ENCODE measurements around the gene ASAP2.

ASAP2 gene

GRCh38 chr2:9205963-9206948, at the start of gene ASAP2:
Gene ASAP2 (plus strand): TSS chr2:9206812. CDS start chr2:9207105, 293 bp downstream.
- no peak for DNase-seq (ENCODE audit: low read depth in 2 of 2)

DNA sequence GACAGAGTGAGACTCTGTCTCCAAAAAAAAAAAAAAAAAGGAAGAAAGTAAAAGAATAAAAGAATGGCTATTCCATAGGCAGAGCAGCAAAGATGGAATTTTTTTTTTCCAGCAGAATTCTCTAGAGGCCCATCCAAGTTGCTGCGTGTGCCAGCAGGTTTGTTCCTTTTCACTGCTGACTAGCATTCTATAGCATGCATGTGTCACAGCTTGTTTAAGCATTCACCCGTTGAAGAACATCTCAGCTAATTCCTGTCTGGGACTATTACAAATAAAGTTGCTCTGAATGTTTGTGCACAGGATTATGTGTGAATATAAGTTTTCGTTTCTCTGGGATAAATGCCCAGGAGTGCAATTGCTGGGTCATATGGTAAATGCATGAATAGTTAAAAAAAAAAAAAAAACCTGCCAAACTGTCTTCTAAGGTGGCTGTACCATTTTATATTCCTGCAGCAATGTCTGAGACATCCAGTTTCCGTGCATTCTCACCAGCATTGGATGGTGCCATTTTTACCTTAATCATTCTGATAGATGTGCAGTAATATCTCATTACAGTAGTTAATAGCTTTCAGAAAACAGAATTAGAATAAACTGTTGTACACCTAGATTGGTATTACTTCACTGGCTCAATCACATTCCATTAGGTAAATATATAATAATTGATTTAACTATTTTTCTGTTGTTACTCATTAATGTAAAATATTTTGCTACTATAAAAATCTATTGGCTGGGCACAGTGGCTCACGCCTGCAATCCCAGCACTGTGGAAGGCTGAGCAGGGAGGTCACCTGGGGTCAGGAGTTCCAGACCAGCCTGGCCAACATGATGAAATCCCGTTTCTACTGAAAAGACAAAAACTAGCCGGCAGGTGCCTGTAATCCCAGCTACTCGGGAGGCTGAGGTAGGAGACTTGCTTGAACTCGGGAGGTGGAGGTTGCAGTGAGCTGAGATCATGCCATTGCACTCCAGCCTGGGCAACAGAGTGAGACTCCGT, 47.5 kb upstream of the ASAP2 start:
- no peak for DNase-seq (ENCODE audit: low read depth in 2 of 2)

GRCh38 chr2:9160732-9161131, 45.9 kb upstream of the ASAP2 start:
- DNase-seq (ENCODE audit: low read depth in 2 of 2), result no peak

GRCh38 chr2:9162841-9163240, 43.8 kb upstream of the ASAP2 start:
- DNase-seq (ENCODE audit: low read depth in 2 of 2), result no peak

DNA sequence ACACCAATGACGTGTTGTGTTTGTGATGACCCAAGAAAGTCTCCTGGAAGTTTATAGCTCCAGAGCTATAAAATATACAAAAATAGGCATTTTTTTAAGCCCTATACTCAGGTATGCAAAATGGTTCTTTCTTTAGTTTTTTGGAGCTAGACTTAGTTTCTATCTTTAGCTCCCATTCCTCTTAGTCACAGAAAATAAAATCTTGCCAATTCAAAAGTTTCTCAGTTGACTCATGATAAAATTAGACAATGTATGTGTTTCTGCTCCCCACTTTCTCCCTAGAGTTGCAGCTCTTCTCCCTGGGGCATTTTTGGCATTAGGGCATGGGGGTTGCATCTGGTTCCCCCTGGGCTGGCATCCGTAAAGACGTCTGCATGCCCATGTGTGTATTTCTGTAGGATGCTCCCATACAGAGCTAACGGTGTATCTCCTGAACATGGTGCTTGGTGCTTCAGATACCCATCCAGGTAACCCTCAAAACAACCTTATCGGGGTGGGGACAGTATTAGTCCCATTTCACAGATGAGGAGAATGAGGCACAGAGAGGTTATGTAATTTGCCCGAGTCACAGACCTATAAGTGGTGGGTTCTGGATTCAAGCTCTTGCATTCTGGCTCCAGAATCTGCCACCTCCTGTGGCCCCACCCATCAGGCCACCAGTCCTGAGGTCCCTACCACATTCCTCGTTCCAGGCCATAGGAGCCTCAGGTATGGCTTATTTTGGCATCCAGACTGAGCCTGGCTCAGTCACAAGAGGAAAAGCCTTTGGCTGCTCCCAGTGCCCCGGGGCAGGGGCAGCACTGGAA, 43.1 kb upstream of the ASAP2 start:
- peak in 1 of 2 experiments; percentile 57 for DNase-seq (ENCODE audit: low read depth in 2 of 2)

DNA sequence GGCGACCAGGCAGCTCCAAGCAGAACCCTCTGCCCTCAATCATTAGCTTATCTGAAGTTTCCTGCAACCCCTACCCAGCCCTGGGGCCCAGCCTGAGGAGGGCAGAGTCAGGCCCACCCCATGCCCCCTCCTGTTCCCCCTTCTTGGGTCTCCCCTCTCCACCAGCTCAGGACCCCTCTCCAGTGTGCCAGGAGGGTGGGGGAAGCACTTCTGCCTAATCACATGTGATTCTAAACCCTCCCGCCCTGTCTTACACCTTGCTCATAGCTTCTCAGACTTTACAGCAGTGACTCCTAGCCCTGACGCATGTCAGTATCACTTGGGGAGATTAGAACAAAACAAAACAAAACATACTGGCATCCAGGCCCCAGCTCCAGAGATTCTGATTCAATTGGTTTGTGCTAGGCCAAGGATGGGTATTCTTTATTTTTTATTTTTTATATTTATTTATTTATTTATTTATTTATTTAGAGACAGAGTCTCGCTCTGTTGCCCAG, 42.5 kb upstream of the ASAP2 start:
- no peak for DNase-seq (ENCODE audit: low read depth in 2 of 2)

DNA sequence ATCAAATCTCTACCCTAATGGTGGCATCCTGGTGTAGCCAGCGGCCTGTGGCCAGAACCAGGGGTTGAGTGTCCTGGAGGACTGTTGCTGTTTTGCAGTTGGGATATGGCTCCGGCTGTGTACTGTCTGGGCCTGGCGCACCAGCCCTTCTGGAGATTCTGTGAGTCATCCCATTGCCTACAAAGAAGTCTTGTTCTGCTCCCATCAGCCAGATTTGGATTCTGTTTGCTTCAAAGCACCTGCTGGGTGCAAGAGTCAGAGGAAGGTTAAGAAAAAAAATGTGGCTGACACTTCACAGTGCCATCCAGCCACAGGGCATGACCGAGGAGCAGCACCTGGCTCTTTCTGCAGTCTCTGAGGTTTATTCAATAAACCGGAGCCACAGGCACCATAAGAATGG, 41.0 kb upstream of the ASAP2 start:
- no peak for DNase-seq (ENCODE audit: low read depth in 2 of 2)

- DNase-seq (ENCODE audit: low read depth in 2 of 2), result no peak
These were observed 39.8 kb upstream of the ASAP2 start for GRCh38 chr2:9166579-9167377.

DNA sequence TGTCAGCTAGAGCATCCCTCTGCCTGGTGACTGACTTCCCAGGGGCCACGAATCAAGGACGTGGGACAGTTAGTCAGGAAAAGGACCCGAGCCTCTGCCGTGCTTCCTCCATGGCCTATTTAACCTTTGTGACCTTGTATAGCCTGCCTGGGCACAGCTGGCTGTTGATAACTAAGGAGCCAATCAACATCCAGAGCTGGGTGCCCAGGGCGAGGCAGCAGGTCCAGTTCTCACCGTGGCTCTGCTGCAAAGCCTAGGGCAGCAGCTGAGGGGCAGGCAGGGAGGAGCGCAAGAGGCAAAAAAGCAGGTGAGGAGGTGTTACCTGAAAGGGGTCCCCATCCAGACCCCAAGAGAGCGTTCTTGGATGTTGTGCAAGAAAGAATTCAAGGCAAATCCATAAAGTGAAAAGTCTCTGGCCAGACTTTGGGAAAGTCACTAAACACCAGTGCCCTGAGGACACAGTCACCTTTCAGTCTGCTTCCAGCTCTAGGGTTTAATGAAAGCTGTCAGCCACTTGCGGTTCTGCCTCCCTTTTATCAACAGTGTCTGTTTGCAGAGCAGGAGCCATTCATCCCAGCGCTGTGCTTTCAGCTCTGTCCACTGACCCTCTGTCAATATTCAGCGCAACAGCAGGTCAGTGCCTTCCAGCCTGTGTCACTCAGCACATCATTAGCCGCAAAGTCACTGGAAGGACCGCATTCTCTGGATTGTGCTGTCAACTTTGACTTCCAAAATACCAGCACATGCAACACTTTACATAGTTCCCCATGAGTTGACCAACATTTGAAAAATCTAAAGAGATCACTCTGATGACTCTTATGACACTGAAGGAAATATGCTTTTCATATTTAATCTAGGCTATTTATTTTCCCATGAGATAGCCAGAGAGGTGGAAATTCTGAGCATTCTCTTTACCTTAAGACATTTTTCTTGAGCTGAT, 38.6 kb upstream of the ASAP2 start:
- DNase-seq (ENCODE audit: low read depth in 2 of 2), result no peak

GRCh38 chr2:9168821-9169221, 37.8 kb upstream of the ASAP2 start:
- no peak for DNase-seq (ENCODE audit: low read depth in 2 of 2)

DNA sequence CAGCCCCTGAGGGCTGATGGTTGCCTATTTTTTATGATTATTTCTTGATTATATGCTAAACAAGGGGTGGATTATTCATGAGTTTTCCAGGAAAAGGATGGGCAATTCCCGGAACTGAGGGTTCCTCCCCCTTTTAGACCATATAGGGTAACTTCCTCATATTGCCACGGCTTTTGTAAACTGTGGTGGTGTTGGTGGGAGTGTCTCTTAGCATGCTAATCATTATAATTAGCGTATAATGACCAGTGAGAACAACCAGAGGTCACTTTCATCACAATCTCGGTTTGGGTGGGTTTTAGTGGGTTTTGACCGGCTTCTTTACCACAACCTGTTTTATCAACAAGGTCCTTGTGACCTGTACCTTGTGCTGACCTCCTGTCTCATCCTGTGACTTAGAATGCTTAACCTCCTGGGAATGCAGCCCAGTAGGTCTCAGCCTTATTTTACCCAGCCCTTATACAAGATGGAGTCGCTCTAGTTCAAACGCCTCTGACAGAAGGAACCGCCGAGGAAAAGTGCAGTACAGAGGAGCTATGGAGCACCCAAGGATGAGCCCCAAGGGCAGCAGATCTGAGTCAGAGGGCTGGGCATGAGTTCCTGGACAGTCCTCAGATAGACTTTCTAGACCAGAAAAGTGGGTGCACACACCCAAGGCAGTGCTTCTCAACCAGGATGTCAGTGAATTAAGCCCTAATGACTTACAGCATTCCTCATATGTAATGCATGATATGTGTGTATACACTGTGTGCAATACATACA, 37.1 kb upstream of the ASAP2 start:
- DNase-seq (ENCODE audit: low read depth in 2 of 2), result no peak

GRCh38 chr2:9170458-9171130, 36.0 kb upstream of the ASAP2 start:
- no peak for DNase-seq (ENCODE audit: low read depth in 2 of 2)

DNA sequence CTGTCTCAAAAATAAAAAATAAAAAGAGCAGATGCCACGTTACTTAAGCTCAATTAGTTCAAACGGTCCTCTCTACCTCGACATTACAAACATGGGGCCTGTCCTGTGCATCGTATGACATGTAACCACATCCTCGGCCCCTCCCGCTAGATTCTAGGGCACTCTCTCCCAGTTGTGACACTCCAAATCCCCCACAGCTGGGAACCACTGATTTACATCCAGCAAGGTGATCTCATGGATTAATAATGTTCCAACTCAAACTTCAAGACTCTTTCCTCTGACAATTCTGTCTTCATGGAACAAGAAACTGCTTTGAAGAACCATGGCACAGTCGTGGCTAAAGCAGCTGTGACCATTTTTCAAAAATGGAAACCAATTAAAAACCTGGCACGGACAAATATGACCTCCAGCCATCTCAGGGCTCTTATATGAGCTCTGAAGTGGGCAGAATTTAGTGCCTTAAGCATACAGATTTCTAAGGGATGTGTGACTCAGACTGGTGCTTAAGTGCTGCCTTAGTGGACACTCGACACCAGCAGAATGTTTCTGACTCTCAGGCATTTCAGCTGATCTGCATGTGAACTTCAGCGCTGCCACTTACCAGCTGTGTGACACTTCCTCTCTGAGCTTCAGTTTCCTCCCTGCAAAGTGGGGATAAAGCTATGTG, 31.7 kb upstream of the ASAP2 start:
- DNase-seq (ENCODE audit: low read depth in 2 of 2), result no peak

DNA sequence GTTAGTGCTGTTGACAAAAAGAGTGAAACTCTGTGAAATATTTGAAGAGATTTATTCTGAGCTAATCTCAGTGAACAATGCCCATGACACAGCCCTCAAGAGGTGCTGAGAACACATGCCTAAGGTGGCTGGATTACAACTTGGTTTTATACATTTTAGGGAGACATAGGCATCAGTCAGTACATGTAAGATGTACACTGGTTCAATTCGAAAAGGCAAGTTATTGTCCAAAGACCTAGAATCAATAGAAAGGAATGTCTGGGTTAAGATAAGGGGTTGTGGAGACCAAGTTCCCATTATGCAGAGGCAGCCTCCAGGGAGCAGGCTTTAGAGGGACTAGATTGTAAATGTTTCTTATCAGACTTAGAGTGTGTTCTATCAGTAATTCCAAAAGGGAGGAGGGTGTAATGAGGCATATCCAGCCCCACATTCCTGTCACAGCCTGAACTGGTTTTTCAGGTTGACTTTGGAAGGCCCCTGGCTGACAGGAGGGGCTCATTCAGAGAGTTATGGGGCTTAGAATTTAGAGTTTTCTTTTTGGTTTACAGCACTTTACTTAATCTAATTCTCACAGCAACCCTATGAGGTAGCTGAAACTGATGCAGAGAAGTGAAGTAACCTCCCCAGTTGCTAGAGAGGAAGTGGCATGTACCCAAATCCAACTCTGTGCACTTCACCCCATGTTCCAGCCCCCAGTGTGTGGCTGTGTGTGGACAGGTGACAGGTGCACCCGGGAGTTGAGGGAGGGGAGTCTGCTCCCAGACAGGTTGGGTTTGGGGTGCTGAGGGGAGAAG, 28.3 kb upstream of the ASAP2 start:
- DNase-seq (ENCODE audit: low read depth in 2 of 2), result no peak

GRCh38 chr2:9178904-9179571, 27.6 kb upstream of the ASAP2 start:
- DNase-seq (ENCODE audit: low read depth in 2 of 2), result no peak

Data from fibroblast of skin of left biceps (primary cell).